ENCODE measurements around the gene BICDL1. TPM values are rescaled to one million over a fixed set of nuclear protein-coding genes. Genes with fewer than 3 reads are reported as not detected.

The BICDL1 gene
- total RNA-seq, 1 donor from 2014 or later, result 56.4 TPM

- TF ChIP-seq, protein P1, sequence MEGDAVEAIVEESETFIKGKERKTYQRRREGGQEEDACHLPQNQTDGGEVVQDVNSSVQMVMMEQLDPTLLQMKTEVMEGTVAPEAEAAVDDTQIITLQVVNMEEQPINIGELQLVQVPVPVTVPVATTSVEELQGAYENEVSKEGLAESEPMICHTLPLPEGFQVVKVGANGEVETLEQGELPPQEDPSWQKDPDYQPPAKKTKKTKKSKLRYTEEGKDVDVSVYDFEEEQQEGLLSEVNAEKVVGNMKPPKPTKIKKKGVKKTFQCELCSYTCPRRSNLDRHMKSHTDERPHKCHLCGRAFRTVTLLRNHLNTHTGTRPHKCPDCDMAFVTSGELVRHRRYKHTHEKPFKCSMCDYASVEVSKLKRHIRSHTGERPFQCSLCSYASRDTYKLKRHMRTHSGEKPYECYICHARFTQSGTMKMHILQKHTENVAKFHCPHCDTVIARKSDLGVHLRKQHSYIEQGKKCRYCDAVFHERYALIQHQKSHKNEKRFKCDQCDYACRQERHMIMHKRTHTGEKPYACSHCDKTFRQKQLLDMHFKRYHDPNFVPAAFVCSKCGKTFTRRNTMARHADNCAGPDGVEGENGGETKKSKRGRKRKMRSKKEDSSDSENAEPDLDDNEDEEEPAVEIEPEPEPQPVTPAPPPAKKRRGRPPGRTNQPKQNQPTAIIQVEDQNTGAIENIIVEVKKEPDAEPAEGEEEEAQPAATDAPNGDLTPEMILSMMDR (IDR thresholded peaks at IDR 0.05; ENCODE audit: partially characterized antibody, unreplicated experiment), result no peak
- H3K27ac Mint-ChIP-seq (ENCODE audit: unreplicated experiment), result no peak overlapping the region
- peaks cover 8% of the 10 kb centered on the region for H3K27me3 Mint-ChIP-seq (ENCODE audit: unreplicated experiment)
- peak overlapping the region; percentile 67 for H3K4me3 Mint-ChIP-seq (ENCODE audit: unreplicated experiment)
- H3K9me3 Mint-ChIP-seq (ENCODE audit: unreplicated experiment), result peaks cover 9% of the 10 kb centered on the region
- H3K36me3 Mint-ChIP-seq (ENCODE audit: unreplicated experiment), result no peaks in the 10 kb centered on the region
- no peak for DNase-seq
- peaks cover 23% of the 10 kb centered on the region for H3K4me1 Mint-ChIP-seq (ENCODE audit: low read depth, unreplicated experiment)
Observed at GRCh38 chr12:120119271-120119973, 130.4 kb downstream of the BICDL1 start.

DNA sequence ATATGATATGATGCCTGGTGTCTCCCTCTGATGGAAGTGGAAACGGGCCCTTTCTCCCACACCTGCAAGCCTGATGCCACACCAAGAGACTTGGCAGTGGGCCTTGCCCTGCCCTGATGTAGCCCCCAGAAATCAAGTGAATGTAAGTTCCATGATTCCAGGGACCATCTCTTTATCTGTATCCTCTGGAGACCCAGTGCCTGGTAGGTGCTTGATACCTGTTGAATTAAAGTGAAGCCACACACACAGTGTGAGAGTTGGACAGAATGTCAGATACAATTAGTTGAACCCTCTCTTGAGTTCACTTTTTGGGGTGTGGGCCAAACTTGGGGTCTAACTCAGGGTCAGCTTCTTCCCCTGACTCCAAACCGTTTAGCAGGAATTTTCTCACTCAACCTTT lies 132.3 kb downstream of the BICDL1 start:
- TF ChIP-seq, protein P1 (IDR thresholded peaks at IDR 0.05; ENCODE audit: partially characterized antibody, unreplicated experiment), result no peak
- Mint-ChIP-seq H3K36me3 (ENCODE audit: unreplicated experiment) (no peaks in the 10 kb centered on the region), H3K4me3 (ENCODE audit: unreplicated experiment) (no peak overlapping the region), H3K4me1 (ENCODE audit: low read depth, unreplicated experiment) (peaks cover 10% of the 10 kb centered on the region), H3K9me3 (ENCODE audit: unreplicated experiment) (peaks cover 6% of the 10 kb centered on the region), H3K27ac (ENCODE audit: unreplicated experiment) (no peak overlapping the region), H3K27me3 (ENCODE audit: unreplicated experiment) (peaks cover 5% of the 10 kb centered on the region)
- no peak for DNase-seq

GRCh38 chr12:120121766-120122293 lies 132.8 kb downstream of the BICDL1 start:
- peaks cover 6% of the 10 kb centered on the region for H3K9me3 Mint-ChIP-seq (ENCODE audit: unreplicated experiment)
- H3K27ac Mint-ChIP-seq (ENCODE audit: unreplicated experiment), result no peak overlapping the region
- peaks cover 10% of the 10 kb centered on the region for H3K4me1 Mint-ChIP-seq (ENCODE audit: low read depth, unreplicated experiment)
- no peaks in the 10 kb centered on the region for H3K36me3 Mint-ChIP-seq (ENCODE audit: unreplicated experiment)
- H3K27me3 Mint-ChIP-seq (ENCODE audit: unreplicated experiment), result peaks cover 5% of the 10 kb centered on the region
- no peak for DNase-seq
- TF ChIP-seq, protein P1 (IDR thresholded peaks at IDR 0.05; ENCODE audit: partially characterized antibody, unreplicated experiment), result no peak
- H3K4me3 Mint-ChIP-seq (ENCODE audit: unreplicated experiment), result no peak overlapping the region

- H3K4me1 Mint-ChIP-seq (ENCODE audit: low read depth, unreplicated experiment), result no peaks in the 10 kb centered on the region
- no peak overlapping the region for H3K27ac Mint-ChIP-seq (ENCODE audit: unreplicated experiment)
- TF ChIP-seq, protein P1 (IDR thresholded peaks at IDR 0.05; ENCODE audit: partially characterized antibody, unreplicated experiment), result no peak
- no peak for DNase-seq
- H3K36me3 Mint-ChIP-seq (ENCODE audit: unreplicated experiment), result peaks cover 3% of the 10 kb centered on the region
- H3K9me3 Mint-ChIP-seq (ENCODE audit: unreplicated experiment), result no peaks in the 10 kb centered on the region
- H3K27me3 Mint-ChIP-seq (ENCODE audit: unreplicated experiment), result peaks cover 3% of the 10 kb centered on the region
- H3K4me3 Mint-ChIP-seq (ENCODE audit: unreplicated experiment), result no peak overlapping the region
Observed at GRCh38 chr12:120125029-120125428, 136.0 kb downstream of the BICDL1 start.

All from glutamatergic neuron (in vitro differentiated cells).